WERI-Rb-1 (cell line): ENCODE data around the gene MT1A.
"Not testable (repeated sequence)": the region's sequence is repeated elsewhere in the genome, so short reads cannot be mapped to it uniquely, and the experiment has no call there.

ENCODE experiments used
- DNase-seq: peaks from one replicate; pipeline ENCODE4 v3.0.0-alpha.2; 2020
- H3K27ac ChIP-seq: fragments of 250-450 bp; sonication (Bioruptor Pico); 2 replicates; pipeline ENCODE4 v1.5.1; 2020; ENCODE audit warnings: mild to moderate bottlenecking, moderate library complexity
- H3K27me3 ChIP-seq: fragments of 250-450 bp; sonication (Bioruptor Pico); 2 replicates; pipeline ENCODE4 v1.5.1; 2021; ENCODE audit warnings: mild to moderate bottlenecking, low read depth, moderate library complexity; ENCODE audit not compliant: insufficient read depth, severe bottlenecking
- H3K36me3 ChIP-seq: fragments of 250-450 bp; sonication (Bioruptor Pico); 2 replicates; pipeline ENCODE4 v1.5.1; 2020; ENCODE audit warnings: mild to moderate bottlenecking, moderate library complexity
- H3K4me3 ChIP-seq: 2 replicates; pipeline ENCODE4 v1.5.1; 2011; ENCODE audit warnings: low read depth, mild to moderate bottlenecking, control low read depth, low read length
- H3K9me3 ChIP-seq: fragments of 250-450 bp; sonication (Bioruptor Pico); 2 replicates; pipeline ENCODE4 v1.5.1; 2021; ENCODE audit warnings: mild to moderate bottlenecking, moderate library complexity; ENCODE audit not compliant: severe bottlenecking
- TF ChIP-seq, protein P1 (sequence below): IDR thresholded peaks from 2 replicates; pipeline ENCODE4 v1.5.1; 2011; ENCODE audit warnings: low read depth, mild to moderate bottlenecking, control low read depth, inconsistent platforms, low read length

MT1A gene

DNA sequence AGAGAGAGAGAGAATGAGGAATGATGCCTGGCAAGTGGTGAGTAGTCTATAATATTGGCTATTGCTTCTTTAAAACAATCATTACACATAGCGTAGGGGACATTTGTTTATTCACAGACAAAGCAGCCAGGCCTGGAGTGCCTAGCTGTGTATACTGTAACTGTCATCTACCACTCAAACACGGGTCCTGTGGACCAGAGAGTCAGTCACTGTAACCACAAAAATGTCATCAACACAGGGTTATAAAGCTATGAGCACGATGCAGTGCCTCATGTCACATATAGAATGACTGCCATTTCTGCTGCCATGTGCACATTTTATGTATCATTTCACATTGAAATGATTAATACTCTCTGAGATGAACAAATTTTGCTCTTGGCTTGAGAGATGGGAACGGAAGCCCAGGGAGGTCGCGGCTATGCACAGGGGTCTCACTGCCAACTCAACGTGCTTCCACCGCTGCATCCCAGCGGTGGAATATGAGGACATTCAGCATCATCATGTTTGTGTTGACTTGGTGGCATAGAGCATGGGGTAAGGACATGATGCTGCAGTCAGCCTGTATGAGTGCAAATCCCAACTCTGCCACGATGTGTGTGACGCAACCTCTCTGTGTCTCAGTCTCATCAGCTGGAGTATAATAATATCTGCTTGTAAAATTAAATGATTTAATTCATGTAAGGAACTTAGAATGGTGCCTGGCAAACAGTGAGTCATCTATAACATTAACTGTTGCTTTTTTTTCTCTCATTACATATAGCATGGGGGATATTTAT is 34.5 kb downstream of the MT1A start:
- Histone ChIP-seq H3K36me3 (no peaks in the 10 kb centered on the region), H3K27me3 (no peaks in the 10 kb centered on the region), H3K4me3 (no peak overlapping the region), H3K9me3 (no peaks in the 10 kb centered on the region), H3K27ac (peak overlapping the region; percentile 82; the same call in 1 of the 2 replicates)
- DNase-seq = no peak
- TF ChIP-seq, protein P1, sequence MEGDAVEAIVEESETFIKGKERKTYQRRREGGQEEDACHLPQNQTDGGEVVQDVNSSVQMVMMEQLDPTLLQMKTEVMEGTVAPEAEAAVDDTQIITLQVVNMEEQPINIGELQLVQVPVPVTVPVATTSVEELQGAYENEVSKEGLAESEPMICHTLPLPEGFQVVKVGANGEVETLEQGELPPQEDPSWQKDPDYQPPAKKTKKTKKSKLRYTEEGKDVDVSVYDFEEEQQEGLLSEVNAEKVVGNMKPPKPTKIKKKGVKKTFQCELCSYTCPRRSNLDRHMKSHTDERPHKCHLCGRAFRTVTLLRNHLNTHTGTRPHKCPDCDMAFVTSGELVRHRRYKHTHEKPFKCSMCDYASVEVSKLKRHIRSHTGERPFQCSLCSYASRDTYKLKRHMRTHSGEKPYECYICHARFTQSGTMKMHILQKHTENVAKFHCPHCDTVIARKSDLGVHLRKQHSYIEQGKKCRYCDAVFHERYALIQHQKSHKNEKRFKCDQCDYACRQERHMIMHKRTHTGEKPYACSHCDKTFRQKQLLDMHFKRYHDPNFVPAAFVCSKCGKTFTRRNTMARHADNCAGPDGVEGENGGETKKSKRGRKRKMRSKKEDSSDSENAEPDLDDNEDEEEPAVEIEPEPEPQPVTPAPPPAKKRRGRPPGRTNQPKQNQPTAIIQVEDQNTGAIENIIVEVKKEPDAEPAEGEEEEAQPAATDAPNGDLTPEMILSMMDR = no peak

DNA sequence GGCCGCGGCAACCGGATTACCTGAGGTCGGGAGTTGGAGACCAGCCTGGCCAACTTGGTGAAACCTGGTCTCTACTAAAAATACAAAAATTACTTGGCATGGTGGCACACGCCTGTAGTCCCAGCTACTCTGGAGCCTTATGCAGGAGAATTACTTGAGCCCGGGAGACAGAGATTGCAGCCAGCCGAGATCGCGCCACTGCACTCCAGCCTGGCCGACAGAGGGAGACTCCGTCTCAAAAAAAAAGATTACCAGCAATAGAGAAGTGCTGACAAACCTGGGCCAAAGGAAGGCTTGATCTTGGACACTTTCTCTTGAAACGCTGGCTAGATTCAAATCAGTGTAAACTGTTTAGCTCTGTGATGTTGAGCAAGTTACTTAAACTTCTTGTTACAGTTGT is 35.5 kb downstream of the MT1A start:
- peak overlapping the region; percentile 82 for H3K27ac ChIP-seq

DNA sequence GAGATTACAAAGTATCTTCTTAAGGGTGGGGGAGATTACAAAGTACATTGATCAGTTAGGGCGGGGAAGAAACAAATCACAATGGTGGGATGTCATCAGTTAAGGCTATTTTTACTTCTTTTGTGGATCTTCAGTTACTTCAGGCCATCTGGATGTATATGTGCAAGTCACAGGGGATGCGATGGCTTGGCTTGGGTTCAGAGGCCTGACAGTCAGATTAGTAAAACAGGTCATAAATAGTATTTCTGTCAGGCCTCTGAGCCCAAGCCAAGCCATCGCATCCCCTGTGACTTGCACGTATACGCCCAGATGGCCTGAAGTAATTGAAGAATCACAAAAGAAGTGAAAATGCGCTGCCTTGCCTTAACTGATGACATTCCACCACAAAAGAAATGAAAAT is 36.1 kb downstream of the MT1A start:
- H3K4me3 ChIP-seq, H3K9me3 ChIP-seq, H3K27me3 ChIP-seq, H3K36me3 ChIP-seq: not testable (repeated sequence)
- H3K27ac ChIP-seq = peak overlapping the region; percentile 82
- peak; percentile 66 for DNase-seq

More for the DNA sequence above, 35.5 kb downstream of the MT1A start:
- H3K36me3 ChIP-seq = no peaks in the 10 kb centered on the region
- H3K4me3 ChIP-seq = no peak overlapping the region
- H3K9me3 ChIP-seq = no peaks in the 10 kb centered on the region
- peak; percentile 67 for DNase-seq
- no peaks in the 10 kb centered on the region for H3K27me3 ChIP-seq
- TF ChIP-seq, protein P1 = peak; percentile 62

DNA sequence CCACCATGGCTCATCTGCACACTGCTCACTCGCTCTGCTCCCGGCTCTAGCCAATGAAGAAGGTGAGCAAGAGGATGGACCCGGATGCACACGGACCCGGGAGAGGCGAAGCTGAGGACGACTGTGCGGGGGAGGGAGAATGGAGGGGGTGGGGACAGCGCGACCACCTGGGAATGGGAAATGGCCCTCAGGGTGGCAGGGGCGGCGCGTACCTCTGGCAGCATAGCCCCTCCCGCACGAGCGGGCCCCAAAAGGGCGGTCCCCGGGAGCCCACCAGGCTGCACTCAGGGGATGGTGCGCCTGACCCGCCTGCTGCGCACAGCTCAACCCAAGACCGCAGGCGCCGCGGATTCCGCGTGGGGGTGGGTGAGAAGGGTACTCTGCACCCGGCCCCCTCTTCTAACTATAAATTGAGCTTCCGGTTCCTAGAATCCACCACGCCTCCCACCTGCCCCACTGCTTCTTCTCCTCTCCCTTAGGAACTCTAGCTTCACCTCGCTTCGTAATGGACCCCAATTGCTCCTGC is 37.3 kb downstream of the MT1A start:
- DNase-seq = no peak
- H3K27me3 ChIP-seq = no peaks in the 10 kb centered on the region
- H3K9me3 ChIP-seq = no peaks in the 10 kb centered on the region
- no peak overlapping the region for H3K4me3 ChIP-seq
- no peaks in the 10 kb centered on the region for H3K36me3 ChIP-seq
- no peak overlapping the region for H3K27ac ChIP-seq
- TF ChIP-seq, protein P1 = no peak

GRCh38 chr16:56677474-56677873 is 39.0 kb downstream of the MT1A start:
- TF ChIP-seq, protein P1 = no peak
- Histone ChIP-seq H3K27me3 (no peaks in the 10 kb centered on the region), H3K27ac (no peak overlapping the region), H3K4me3 (no peak overlapping the region), H3K36me3 (no peaks in the 10 kb centered on the region), H3K9me3 (no peaks in the 10 kb centered on the region)
- no peak for DNase-seq

GRCh38 chr16:56679078-56679730 is 40.7 kb downstream of the MT1A start:
- DNase-seq = peak; percentile 86
- TF ChIP-seq, protein P1 = no peak
- Histone ChIP-seq H3K27me3 (no peaks in the 10 kb centered on the region), H3K36me3 (no peaks in the 10 kb centered on the region), H3K27ac (peak overlapping the region; percentile 72), H3K9me3 (no peaks in the 10 kb centered on the region), H3K4me3 (no peak overlapping the region)
